Peyer's patch (tissue), 4 donors: ENCODE results near the gene PKP2.

Experiments
- POLR2A ChIP-seq, 2 donors: fragments of 450-650 bp; IDR thresholded peaks; one replicate each; pipeline ENCODE4 v1.5.1; 2017; ENCODE audit warnings: antibody characterized with exemption in 2 of 2, mild to moderate bottlenecking in 2 of 2, moderate library complexity in 2 of 2
- TF ChIP-seq, protein P1 (sequence below), 6 experiments: fragments of 450-650 bp in 4 of 6; fragments of 200-600 bp in 2 of 6; sonication (generic) in 1 of 6; IDR thresholded peaks; one replicate each; pipeline ENCODE4 v1.5.1; 2017 to 2019; ENCODE audit warnings: antibody characterized with exemption in 6 of 6, mild to moderate bottlenecking in 3 of 6, moderate library complexity in 1 of 6

- TF ChIP-seq, protein P1, sequence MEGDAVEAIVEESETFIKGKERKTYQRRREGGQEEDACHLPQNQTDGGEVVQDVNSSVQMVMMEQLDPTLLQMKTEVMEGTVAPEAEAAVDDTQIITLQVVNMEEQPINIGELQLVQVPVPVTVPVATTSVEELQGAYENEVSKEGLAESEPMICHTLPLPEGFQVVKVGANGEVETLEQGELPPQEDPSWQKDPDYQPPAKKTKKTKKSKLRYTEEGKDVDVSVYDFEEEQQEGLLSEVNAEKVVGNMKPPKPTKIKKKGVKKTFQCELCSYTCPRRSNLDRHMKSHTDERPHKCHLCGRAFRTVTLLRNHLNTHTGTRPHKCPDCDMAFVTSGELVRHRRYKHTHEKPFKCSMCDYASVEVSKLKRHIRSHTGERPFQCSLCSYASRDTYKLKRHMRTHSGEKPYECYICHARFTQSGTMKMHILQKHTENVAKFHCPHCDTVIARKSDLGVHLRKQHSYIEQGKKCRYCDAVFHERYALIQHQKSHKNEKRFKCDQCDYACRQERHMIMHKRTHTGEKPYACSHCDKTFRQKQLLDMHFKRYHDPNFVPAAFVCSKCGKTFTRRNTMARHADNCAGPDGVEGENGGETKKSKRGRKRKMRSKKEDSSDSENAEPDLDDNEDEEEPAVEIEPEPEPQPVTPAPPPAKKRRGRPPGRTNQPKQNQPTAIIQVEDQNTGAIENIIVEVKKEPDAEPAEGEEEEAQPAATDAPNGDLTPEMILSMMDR (IDR thresholded peaks at IDR 0.05): no peak
- no peak for TF ChIP-seq POLR2A (IDR thresholded peaks at IDR 0.05)
Observed at GRCh38 chr12:32837974-32838373, 58.6 kb downstream of the PKP2 start.
